ENCODE measurements around the gene ABAT.

The ABAT gene

GRCh38 chr16:8818504-8819270 lies 144.3 kb downstream of the ABAT start:
- DNase-seq (ENCODE audit: low read depth) = no peak

- no peak for DNase-seq (ENCODE audit: low read depth)
Measured at GRCh38 chr16:8819411-8820034, 145.1 kb downstream of the ABAT start.

- no peak for DNase-seq (ENCODE audit: low read depth)
Measured at GRCh38 chr16:8822403-8822802, 148.0 kb downstream of the ABAT start.

- DNase-seq (ENCODE audit: low read depth) = no peak
Measured at GRCh38 chr16:8826278-8826879, 152.0 kb downstream of the ABAT start.

GRCh38 chr16:8828541-8829165 lies 154.2 kb downstream of the ABAT start:
- DNase-seq (ENCODE audit: low read depth) = no peak

GRCh38 chr16:8831450-8831849 lies 157.0 kb downstream of the ABAT start:
- no peak for DNase-seq (ENCODE audit: low read depth)

- DNase-seq (ENCODE audit: low read depth) = no peak
Measured at GRCh38 chr16:8831871-8832716, 157.7 kb downstream of the ABAT start.

GRCh38 chr16:8832717-8833105 lies 158.3 kb downstream of the ABAT start:
- no peak for DNase-seq (ENCODE audit: low read depth)

All from CMK (cell line).